HG02623 (cell line): ENCODE measurements around the gene ASMT.
"Not testable (repeated sequence)": the region's sequence is repeated elsewhere in the genome, so short reads cannot be mapped to it uniquely, and the experiment has no call there.

Source experiments
- ATAC-seq: cut with Tn5 transposase; IDR thresholded peaks from one replicate; pipeline ENCODE4 v1.9.1; 2021; ENCODE audit warnings: moderate library complexity; ENCODE audit not compliant: unreplicated experiment

The ASMT gene

GRCh38 chrX:1646009-1646408 is 31.1 kb downstream of the ASMT start:
- no peak for ATAC-seq

GRCh38 chrX:1649621-1650020 is 34.8 kb downstream of the ASMT start:
- ATAC-seq, result no peak

- ATAC-seq, result not testable (repeated sequence)
Observed at GRCh38 chrX:1652011-1652811, 37.4 kb downstream of the ASMT start.

- no peak for ATAC-seq
Observed at GRCh38 chrX:1656379-1656778, 41.5 kb downstream of the ASMT start.

- peak; percentile 16 for ATAC-seq
Observed at GRCh38 chrX:1657367-1658070, 42.7 kb downstream of the ASMT start.

- no peak for ATAC-seq
Observed at GRCh38 chrX:1658071-1658491, 43.2 kb downstream of the ASMT start.

- ATAC-seq, result no peak
Observed at GRCh38 chrX:1659664-1660461, 45.0 kb downstream of the ASMT start.

GRCh38 chrX:1661048-1661921 is 46.4 kb downstream of the ASMT start:
- peak; percentile 95 for ATAC-seq

- no peak for ATAC-seq
Observed at GRCh38 chrX:1661922-1662221, 47.0 kb downstream of the ASMT start.

- ATAC-seq, result no peak
Observed at GRCh38 chrX:1667566-1667965, 52.7 kb downstream of the ASMT start.

GRCh38 chrX:1673337-1673736 is 58.5 kb downstream of the ASMT start:
- no peak for ATAC-seq

- ATAC-seq, result no peak
Observed at GRCh38 chrX:1676866-1677265, 62.0 kb downstream of the ASMT start.

- ATAC-seq, result no peak
Observed at GRCh38 chrX:1679238-1679637, 64.4 kb downstream of the ASMT start.

- ATAC-seq, result no peak
Observed at GRCh38 chrX:1681439-1681838, 66.6 kb downstream of the ASMT start.

- ATAC-seq, result not testable (repeated sequence)
Observed at GRCh38 chrX:1681856-1682255, 67.0 kb downstream of the ASMT start.

GRCh38 chrX:1682501-1682900 is 67.6 kb downstream of the ASMT start:
- ATAC-seq, result not testable (repeated sequence)

GRCh38 chrX:1684883-1685282 is 70.0 kb downstream of the ASMT start:
- ATAC-seq, result not testable (repeated sequence)

GRCh38 chrX:1685444-1685880 is 70.6 kb downstream of the ASMT start:
- ATAC-seq, result not testable (repeated sequence)

GRCh38 chrX:1686642-1687041 is 71.8 kb downstream of the ASMT start:
- ATAC-seq, result no peak
